Activated T-cell treated with anti-CD3 and anti-CD28 coated beads, Interleukin-2, amount 50 U/mL, for 48 hours (primary cell): ENCODE measurements around the gene SERPINB3.
"Not testable (repeated sequence)": the region's sequence is repeated elsewhere in the genome, so short reads cannot be mapped to it uniquely, and the experiment has no call there.

Source experiments
- DNase-seq, 2 experiments: peaks; one replicate each; pipeline ENCODE4 v3.0.0-alpha.2; 2020

Gene SERPINB3

GRCh38 chr18:63644694-63645093, 17.0 kb downstream of the SERPINB3 start:
- DNase-seq: not testable (repeated sequence)

- not testable (repeated sequence) for DNase-seq
Measured at GRCh38 chr18:63644142-63644541, 17.6 kb downstream of the SERPINB3 start, which contains the start of gene SERPINB4. Gene SERPINB4, minus strand, starts transcription at chr18:63644256. Its CDS starts 679 bp downstream, at chr18:63643577.

- DNase-seq: not testable (repeated sequence)
Measured at GRCh38 chr18:63642668-63643356, 18.9 kb downstream of the SERPINB3 start.

GRCh38 chr18:63641157-63641680, 20.5 kb downstream of the SERPINB3 start:
- DNase-seq: not testable (repeated sequence)

- DNase-seq: no peak
Measured at GRCh38 chr18:63637703-63638102, 24.0 kb downstream of the SERPINB3 start.

- DNase-seq: no peak
Measured at GRCh38 chr18:63627819-63628218, 33.9 kb downstream of the SERPINB3 start.

GRCh38 chr18:63626431-63626830, 35.3 kb downstream of the SERPINB3 start:
- DNase-seq: no peak

GRCh38 chr18:63624863-63625262, 36.8 kb downstream of the SERPINB3 start:
- no peak for DNase-seq

- DNase-seq: no peak
Measured at GRCh38 chr18:63619661-63620060, 42.0 kb downstream of the SERPINB3 start.

- DNase-seq: no peak
Measured at GRCh38 chr18:63617915-63618234, 43.8 kb downstream of the SERPINB3 start.

- DNase-seq: no peak
Measured at GRCh38 chr18:63617049-63617914, 44.4 kb downstream of the SERPINB3 start.

GRCh38 chr18:63613420-63613819, 48.3 kb downstream of the SERPINB3 start:
- DNase-seq: no peak

GRCh38 chr18:63606526-63606925, 55.2 kb downstream of the SERPINB3 start:
- no peak for DNase-seq
